Transverse colon (tissue), 4 donors: Measurements from ENCODE around the gene PRMT2.

Source experiments
- CTCF ChIP-seq, 5 experiments: fragments of 200-600 bp in 3 of 5; fragments of 450-650 bp in 2 of 5; sonication (generic) in 3 of 5; IDR thresholded peaks; 1 replicate in 2 of 5; 2 replicates in 3 of 5; pipeline ENCODE4 v1.5.1; 2016 to 2017; ENCODE audit warnings: antibody characterized with exemption in 5 of 5, inconsistent platforms in 3 of 5, mild to moderate bottlenecking in 2 of 5, moderate library complexity in 1 of 5
- EP300 ChIP-seq: sonication (generic); formaldehyde crosslinking; IDR thresholded peaks from one replicate; pipeline ENCODE4 v1.6.1; 2017; ENCODE audit warnings: antibody characterized with exemption, low read depth
- POLR2A ChIP-seq: fragments of 450-650 bp; IDR thresholded peaks from one replicate; pipeline ENCODE4 v1.6.1; 2016; ENCODE audit warnings: antibody characterized with exemption, mild to moderate bottlenecking, moderate library complexity
- POLR2AphosphoS5 ChIP-seq, 3 donors: sonication (generic); formaldehyde crosslinking; IDR thresholded peaks; one replicate each; pipeline ENCODE4 v1.6.1; 2016; ENCODE audit warnings: antibody characterized with exemption in 3 of 3

- no peak for TF ChIP-seq CTCF (IDR thresholded peaks at IDR 0.05)
- TF ChIP-seq POLR2A: no peak
- TF ChIP-seq POLR2AphosphoS5 (IDR thresholded peaks at IDR 0.05): no peak
- TF ChIP-seq EP300: no peak
Observed at GRCh38 chr21:46625759-46626158, 9.7 kb upstream of the PRMT2 start.
